OCI-LY3 (cell line): ENCODE data around the gene MMP20.

Experiments
- H2AFZ ChIP-seq: fragments of 200-600, 300-600 bp; shearing (Covaris generic); 2 replicates; pipeline ENCODE4 v1.6.0; 2014; ENCODE audit warnings: antibody characterized with exemption, low read depth, low read length
- H3K27ac ChIP-seq: fragments of 200-600, 300-600 bp; sonication (generic); 2 replicates; pipeline ENCODE4 v1.5.1; 2014; ENCODE audit warnings: mild to moderate bottlenecking, low read length, moderate library complexity, mixed read lengths
- H3K27me3 ChIP-seq: fragments of 200-600, 300-600 bp; sonication (generic); 2 replicates; pipeline ENCODE4 v1.6.1; 2014; ENCODE audit warnings: low read depth, low read length, mixed read lengths
- H3K36me3 ChIP-seq: fragments of 200-600, 300-600 bp; sonication (generic); replicated peaks from 2 replicates; pipeline ENCODE3; 2014; ENCODE audit warnings: low read depth, low read length, mixed read lengths
- H3K4me1 ChIP-seq: fragments of 300-600, 200-600 bp; sonication (generic); 2 replicates; pipeline ENCODE4 v1.6.1; 2014; ENCODE audit warnings: low read length, mixed read lengths
- H3K4me2 ChIP-seq: fragments of 200-600, 300-600 bp; sonication (generic); 2 replicates; pipeline ENCODE4 v1.6.1; 2014; ENCODE audit warnings: low read length, mixed read lengths
- H3K4me3 ChIP-seq: fragments of 300-600, 200-600 bp; sonication (generic); 2 replicates; pipeline ENCODE4 v1.5.1; 2014; ENCODE audit warnings: antibody characterized with exemption, mild to moderate bottlenecking, low read length, moderate library complexity
- H3K79me2 ChIP-seq: fragments of 300-600, 200-600 bp; shearing (Covaris generic); 2 replicates; pipeline ENCODE4 v1.6.1; 2014; ENCODE audit warnings: mild to moderate bottlenecking, low read length, mixed read lengths
- H3K9ac ChIP-seq: fragments of 300-600, 200-600 bp; shearing (Covaris generic); 2 replicates; pipeline ENCODE4 v1.6.0; 2014; ENCODE audit warnings: mild to moderate bottlenecking, low read length, moderate library complexity
- H3K9me3 ChIP-seq: fragments of 200-600, 300-600 bp; shearing (Covaris generic); 2 replicates; pipeline ENCODE4 v1.6.1; 2014; ENCODE audit warnings: low read length, mixed read lengths; ENCODE audit not compliant: insufficient read depth
- H4K20me1 ChIP-seq: fragments of 200-600, 300-600 bp; sonication (generic); 2 replicates; pipeline ENCODE4 v1.6.1; 2016; ENCODE audit warnings: low read length, mixed read lengths; ENCODE audit not compliant: insufficient read depth
- EZH2phosphoT487 ChIP-seq: fragments of 200-600 bp; shearing (Covaris generic); IDR thresholded peaks from 2 replicates; pipeline ENCODE4 v1.6.1; 2018; ENCODE audit warnings: antibody characterized with exemption, mixed run types, low read depth
- TF ChIP-seq, protein P1 (sequence below): fragments of 200-600, 300-600 bp; sonication (generic); IDR thresholded peaks from 2 replicates; pipeline ENCODE4 v1.5.1; 2014; ENCODE audit warnings: antibody characterized with exemption, low read length, low read depth

Gene MMP20

DNA sequence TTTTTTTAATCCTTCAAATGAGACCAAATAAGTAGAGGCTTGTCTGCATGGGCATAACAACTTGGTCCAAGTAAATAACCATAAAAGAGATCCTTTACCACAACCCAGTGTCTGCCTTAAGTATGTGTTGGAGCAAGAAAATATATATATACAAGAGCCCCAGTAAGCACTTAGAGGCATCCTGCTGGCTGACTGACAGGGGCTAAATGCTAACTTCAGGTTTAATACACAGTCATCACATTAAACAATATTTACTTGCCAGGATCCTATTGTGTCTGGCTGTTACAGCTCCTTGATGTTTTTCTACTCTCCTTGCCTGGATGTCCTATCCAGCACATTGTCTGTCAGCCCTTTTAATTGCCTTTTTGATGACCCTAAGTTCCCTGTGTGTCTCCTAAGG is 37.5 kb upstream of the MMP20 start:
- H3K4me2 ChIP-seq: no peak overlapping the region
- H2AFZ ChIP-seq: no peak overlapping the region
- TF ChIP-seq, protein P1, sequence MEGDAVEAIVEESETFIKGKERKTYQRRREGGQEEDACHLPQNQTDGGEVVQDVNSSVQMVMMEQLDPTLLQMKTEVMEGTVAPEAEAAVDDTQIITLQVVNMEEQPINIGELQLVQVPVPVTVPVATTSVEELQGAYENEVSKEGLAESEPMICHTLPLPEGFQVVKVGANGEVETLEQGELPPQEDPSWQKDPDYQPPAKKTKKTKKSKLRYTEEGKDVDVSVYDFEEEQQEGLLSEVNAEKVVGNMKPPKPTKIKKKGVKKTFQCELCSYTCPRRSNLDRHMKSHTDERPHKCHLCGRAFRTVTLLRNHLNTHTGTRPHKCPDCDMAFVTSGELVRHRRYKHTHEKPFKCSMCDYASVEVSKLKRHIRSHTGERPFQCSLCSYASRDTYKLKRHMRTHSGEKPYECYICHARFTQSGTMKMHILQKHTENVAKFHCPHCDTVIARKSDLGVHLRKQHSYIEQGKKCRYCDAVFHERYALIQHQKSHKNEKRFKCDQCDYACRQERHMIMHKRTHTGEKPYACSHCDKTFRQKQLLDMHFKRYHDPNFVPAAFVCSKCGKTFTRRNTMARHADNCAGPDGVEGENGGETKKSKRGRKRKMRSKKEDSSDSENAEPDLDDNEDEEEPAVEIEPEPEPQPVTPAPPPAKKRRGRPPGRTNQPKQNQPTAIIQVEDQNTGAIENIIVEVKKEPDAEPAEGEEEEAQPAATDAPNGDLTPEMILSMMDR: no peak
- TF ChIP-seq EZH2phosphoT487: no peak

DNA sequence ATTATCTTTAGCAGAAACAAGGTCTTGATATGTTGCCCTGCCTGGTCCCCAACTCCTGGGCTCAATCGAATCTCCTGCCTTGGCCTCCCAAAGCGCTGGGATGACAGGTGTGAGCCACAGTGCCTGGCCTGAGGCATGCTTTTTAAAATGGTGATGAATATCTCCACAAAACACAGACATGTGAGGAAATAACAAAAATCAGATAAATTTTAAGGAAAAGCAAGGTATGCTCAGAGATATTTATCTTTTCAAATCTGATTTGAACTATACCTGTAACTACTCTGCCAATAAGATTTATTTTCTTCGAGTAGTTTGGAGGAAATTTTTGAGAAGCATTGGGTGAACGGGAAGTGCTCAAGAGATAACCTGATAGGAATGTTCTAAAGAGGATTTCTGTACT is 35.9 kb upstream of the MMP20 start:
- H4K20me1 ChIP-seq: no peaks in the 10 kb centered on the region
- no peak overlapping the region for H2AFZ ChIP-seq
- H3K79me2 ChIP-seq: no peaks in the 10 kb centered on the region
- no peak overlapping the region for H3K9ac ChIP-seq
- H3K36me3 ChIP-seq: no peaks in the 10 kb centered on the region
- no peak overlapping the region for H3K27ac ChIP-seq
- no peak overlapping the region for H3K4me3 ChIP-seq
- no peak overlapping the region for H3K4me2 ChIP-seq
- TF ChIP-seq, protein P1: no peak
- TF ChIP-seq EZH2phosphoT487: no peak
- H3K27me3 ChIP-seq: peaks cover 3% of the 10 kb centered on the region; the same call in 1 of the 2 replicates
- H3K9me3 ChIP-seq: no peaks in the 10 kb centered on the region
- no peaks in the 10 kb centered on the region for H3K4me1 ChIP-seq

More for the DNA sequence above, 37.5 kb upstream of the MMP20 start:
- Histone ChIP-seq H3K4me3 (no peak overlapping the region), H3K9ac (no peak overlapping the region), H4K20me1 (no peaks in the 10 kb centered on the region), H3K9me3 (no peaks in the 10 kb centered on the region), H3K27ac (no peak overlapping the region), H3K27me3 (peaks cover 3% of the 10 kb centered on the region; the same call in 1 of the 2 replicates), H3K36me3 (no peaks in the 10 kb centered on the region), H3K4me1 (no peaks in the 10 kb centered on the region), H3K79me2 (no peaks in the 10 kb centered on the region)

DNA sequence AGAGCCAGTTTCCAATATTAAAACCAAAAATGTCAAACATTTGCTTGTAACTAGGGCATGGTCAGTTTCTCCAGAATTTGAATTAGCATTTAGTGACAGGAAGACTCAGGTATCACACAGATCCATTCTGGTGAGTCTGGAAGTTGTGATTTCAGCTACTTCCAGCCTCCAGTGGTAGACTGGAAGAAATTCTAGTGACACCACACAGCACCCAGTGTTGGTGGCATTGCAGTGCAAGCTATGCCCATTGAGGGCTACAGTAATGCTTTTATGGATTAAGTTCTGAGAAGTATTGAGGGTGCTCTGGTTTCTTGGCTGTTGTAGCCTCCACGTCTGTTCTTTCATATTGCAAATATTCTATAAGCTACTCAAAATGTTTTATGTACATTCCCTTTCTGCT is 31.4 kb upstream of the MMP20 start:
- no peak for TF ChIP-seq EZH2phosphoT487
- TF ChIP-seq, protein P1: no peak
- no peaks in the 10 kb centered on the region for H3K36me3 ChIP-seq
- no peak overlapping the region for H2AFZ ChIP-seq
- H3K9ac ChIP-seq: no peak overlapping the region
- no peaks in the 10 kb centered on the region for H3K9me3 ChIP-seq
- no peak overlapping the region for H3K4me2 ChIP-seq
- H3K4me1 ChIP-seq: no peaks in the 10 kb centered on the region
- no peaks in the 10 kb centered on the region for H3K79me2 ChIP-seq
- H3K4me3 ChIP-seq: no peak overlapping the region
- H3K27ac ChIP-seq: no peak overlapping the region
- H3K27me3 ChIP-seq: peaks cover 6% of the 10 kb centered on the region; the same call in 1 of the 2 replicates
- no peaks in the 10 kb centered on the region for H4K20me1 ChIP-seq

DNA sequence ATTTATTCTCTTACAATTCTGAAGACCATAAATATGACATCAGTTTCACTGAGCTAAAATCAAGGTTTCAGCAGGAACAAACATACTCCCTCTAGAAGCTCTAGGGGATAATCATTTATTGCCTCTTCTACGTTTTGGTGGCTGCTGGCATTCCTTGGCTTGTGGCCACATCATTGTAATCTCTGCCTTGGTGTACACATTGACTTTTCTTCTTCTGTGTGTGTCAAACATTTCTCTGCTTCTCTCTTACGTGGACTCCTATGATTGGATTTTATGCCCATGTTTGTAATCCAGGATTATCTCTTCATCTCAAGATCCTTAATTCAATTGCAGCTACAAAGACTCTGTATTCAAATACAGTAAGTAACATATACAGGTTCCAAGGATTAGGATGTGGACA is 30.4 kb upstream of the MMP20 start:
- Histone ChIP-seq H4K20me1 (no peaks in the 10 kb centered on the region), H3K27me3 (peaks cover 6% of the 10 kb centered on the region; the same call in 1 of the 2 replicates), H3K4me1 (no peaks in the 10 kb centered on the region), H3K27ac (no peak overlapping the region), H3K36me3 (no peaks in the 10 kb centered on the region), H3K79me2 (no peaks in the 10 kb centered on the region), H2AFZ (no peak overlapping the region), H3K9me3 (no peaks in the 10 kb centered on the region), H3K4me2 (no peak overlapping the region), H3K9ac (no peak overlapping the region), H3K4me3 (no peak overlapping the region)
- TF ChIP-seq, protein P1: no peak
- TF ChIP-seq EZH2phosphoT487: no peak
